H4 (cell line): ENCODE data around the gene AHRR. TPM values are rescaled to one million over a fixed set of nuclear protein-coding genes. Genes with fewer than 3 reads are reported as not detected.
A peak's percentile ranks its signal among the peaks of the same experiment; 100 is the strongest.

ENCODE experiments used
- DNase-seq: peaks from one replicate; pipeline ENCODE4 v3.0.0-alpha.2; 2015; ENCODE audit warnings: low spot score
- total RNA-seq: library from RNA; depleted of rRNA; stranded (reverse); fragments of >200 nt; shearing (Covaris generic); gene quantifications from 2 replicates; pipeline ENCODE4 v1.2.3, GENCODE V29; 2014

Gene AHRR
- total RNA-seq, 1 experiment from 2014 or later = 10.8 TPM

DNA sequence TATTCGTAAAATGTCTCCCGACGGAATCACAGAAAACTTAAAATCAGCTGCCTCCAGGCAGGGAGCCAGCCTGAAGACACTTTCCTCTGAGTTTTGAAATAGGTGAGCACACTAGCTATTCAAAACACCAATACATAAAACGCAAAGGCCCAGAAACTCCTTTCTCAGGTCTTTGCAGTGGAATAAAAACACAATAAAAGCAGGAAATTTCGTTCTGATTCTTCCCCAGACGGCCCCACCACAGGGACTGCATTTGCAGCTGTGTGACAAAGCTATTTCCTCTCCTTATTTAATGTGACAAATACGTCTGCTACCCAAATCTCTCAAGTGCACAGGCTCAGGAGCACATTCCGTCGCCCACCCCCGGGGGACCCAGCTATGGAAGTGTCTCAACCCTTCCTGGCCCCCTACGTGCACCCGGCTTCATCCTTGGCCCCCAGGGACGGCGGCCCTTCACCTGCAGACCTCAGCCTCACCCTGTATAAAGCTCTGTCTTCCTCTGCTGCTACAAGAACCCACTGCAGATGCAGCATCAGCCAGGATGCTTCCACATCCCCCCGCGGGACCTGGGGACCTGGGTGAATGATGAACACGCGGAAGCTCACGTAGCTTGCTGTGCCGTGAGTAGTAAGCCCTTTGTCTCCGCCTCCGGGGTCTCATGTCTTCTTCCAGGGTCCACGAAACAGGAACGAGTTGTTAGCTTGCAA is 24.9 kb downstream of the AHRR start:
- no peak for DNase-seq

DNA sequence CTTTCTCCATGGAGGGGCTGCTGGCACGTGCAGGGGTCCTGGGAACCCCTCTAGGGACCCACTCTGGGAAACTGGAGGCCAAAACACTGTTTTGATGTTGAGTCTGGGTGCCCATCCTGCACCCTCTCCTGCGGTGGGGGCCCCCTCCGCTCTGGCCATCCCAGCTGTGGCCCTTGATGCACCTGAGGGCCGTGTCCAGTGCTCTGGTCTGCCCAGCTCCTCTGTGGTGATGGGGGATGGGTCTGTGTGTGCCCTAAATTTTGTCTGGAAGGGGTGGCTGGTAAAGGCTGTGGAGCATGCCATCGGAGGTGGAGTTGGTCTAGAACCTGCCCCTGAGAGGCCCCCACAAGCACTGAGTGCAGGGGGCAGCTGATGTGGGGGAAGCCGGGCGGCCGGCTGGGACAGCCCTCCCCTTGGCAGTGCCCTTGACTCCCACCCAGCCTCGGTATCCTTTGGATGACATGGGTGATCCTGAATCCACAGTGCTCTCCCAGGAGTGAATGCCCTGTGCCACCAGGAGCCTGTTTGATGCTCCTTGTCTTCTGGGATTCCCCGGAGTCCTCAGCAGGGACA is 26.3 kb downstream of the AHRR start:
- no peak for DNase-seq

DNA sequence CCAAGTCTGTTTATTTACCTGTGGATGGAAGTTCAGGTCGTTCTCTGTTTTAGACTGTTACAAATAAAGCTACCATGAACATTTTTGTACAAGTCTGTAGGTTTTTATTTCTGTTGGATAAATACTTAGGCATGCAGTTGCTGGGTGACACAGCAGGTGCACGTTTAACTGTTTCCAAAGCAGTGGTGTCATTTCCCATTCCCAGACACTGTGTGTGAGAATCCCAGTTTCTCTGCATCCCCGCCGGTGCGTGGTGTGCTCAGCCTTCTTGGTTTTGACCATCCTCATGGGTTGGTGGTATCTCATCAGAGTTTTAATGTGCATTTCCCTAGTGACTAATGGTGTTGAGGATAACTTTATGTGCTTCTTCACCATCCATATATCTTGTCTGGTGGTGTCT is 27.2 kb downstream of the AHRR start:
- no peak for DNase-seq

DNA sequence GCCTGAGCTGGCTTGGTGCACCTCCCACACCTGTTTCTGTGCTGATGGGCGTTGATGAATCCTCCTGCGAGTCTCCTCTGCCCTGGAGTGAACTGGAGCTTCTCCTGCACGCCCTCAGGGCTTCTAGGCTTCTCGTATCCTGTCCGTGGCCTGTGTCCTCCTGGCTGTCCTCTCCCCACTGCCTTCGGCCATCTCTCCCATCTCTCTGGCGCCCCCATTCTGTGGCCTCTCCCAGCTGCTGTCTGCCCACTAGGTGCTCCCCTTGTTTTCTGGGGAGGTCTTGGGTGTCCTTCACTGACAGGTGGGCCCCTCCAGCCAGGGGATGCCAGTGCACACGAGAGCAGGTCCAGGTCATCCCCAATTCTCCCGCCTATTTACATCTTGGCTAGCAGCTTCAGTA is 28.8 kb downstream of the AHRR start:
- DNase-seq = no peak

DNA sequence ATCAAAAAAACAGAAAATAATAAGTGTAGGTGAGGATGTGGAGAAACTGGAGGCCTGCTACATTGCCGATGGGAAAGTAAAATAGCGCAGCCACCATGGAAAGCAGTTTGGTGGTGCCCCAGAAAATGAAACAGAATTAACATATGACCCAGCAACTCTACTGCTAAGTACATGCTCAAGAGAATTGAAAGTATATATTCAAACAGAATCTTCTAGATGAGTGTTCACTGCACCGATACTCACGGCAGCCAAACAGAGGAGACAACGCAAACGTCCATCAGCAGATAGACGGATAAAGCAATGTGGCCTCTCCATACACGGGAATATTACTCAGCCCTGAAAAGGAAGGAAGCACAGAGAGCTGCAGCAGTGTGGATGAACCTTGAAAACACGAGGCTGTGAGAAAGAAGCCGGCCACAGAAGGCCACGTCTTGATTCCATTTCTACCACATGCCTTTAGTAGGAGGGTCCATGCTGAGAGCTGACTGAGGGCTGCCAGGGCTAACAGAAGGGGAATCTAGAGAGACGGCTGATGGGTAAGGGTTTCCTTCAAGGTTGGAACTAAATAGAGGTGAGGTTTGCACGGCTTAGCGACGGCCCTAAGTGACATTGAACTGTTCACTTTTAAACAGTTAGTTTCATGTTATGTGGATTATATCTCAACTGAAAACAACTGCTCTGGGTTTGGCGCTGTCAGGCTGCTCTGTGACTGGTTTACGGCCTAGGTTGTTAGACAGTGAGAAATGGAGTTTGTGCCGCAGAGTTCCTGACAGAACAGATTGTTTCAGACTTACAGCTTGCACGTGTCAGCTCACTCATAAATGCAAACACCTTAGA is 29.8 kb downstream of the AHRR start:
- no peak for DNase-seq

DNA sequence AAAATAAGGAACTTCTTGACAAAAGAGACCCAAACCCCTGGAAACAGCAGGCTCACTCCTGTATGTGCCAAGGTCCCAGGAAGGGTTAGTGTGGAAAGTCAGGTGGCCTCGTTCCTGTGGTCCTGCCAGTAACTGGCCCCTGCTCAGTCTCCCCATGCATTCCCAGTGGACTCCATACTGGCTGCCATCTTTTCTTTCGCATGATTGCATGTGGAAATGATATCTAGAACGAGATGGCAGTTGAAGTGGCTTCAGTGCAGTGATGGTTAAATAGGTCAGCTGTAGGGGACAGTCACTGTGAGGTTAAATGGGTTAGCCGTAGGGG is 30.4 kb downstream of the AHRR start:
- DNase-seq = no peak

DNA sequence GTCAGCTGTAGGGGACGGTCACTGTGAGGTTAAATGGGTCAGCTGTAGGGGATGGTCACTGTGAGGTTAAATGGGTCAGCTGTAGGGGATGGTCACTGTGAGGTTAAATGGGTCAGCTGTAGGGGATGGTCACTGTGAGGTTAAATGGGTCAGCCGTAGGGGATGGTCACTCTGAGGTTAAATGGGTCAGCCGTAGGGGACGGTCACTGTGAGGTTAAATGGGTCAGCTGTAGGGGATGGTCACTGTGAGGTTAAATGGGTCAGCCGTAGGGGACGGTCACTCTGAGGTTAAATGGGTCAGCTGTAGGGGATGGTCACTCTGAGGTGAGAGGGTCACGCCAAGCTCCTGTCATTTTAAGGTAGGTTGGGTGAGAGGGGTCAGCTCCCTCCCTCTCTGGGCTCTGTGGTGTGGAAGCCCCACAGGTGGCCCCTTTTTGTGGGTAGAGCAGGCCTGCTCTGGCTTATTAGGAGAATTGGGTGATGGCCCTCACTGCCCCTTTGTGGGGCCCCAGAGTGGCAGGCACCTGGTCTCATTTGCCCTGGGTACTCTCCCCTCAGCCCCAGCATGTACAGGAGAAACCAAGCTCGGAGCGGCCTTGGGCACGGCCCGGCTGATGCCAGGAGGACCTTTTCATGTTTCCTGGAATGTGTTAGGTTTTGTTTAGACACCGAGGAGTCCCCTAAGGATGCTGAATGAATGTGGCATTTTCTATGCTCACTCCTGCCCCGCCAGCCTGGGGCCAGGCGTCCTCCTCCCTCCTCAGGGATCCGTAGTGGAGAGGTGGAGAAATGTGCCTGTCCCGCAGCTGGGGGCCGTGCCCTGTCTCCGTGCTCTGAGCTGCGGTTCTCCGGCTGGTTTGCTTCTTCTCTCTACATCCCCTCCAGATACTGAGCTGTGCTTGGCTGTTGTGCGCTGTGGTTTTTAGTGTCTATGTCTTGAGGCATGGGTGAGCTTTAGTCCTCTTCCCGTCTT is 31.4 kb downstream of the AHRR start:
- no peak for DNase-seq

DNA sequence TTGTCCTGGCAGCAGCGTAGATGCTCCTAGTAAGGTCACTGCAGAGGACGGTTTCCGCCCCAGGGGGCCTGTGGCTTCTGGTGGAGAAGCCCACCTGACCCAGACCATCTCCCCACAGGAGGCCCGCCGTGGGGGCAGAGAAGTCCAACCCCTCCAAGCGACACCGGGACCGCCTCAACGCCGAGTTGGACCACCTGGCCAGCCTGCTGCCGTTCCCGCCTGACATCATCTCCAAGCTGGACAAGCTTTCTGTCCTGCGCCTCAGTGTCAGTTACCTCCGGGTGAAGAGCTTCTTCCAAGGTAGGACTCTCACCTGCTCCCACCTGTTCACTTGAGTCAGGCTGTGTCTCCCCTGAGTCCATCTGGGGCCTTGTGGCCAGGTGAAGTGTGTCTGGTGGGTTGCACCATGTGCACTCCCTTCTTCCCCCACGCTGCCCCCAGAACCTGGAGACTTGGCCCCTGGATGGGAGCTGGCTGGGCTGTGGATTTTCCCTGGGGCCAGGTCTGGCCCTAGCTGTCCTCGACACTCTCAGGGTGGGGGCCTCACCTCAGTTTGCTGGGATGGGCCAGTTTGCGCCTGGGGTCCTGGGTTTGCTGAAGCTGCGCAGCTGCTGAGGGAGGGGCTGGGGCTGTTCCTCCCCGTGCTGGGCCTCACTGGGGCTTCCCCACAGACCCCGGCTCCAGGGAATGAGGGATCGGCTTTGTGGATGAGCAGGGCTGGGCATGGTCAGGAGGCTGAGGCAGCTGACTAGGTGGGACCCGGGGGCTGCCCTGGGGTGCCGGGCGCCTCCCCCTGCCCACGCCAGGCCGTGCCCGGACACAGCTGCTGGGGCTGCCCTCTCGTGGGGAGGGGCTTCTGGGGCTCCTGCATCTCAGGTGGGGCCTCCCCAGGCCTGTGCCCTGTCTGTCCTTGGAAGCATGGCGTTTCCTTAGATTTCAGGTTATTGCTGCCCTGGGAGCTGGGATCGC is 32.4 kb downstream of the AHRR start:
- no peak for DNase-seq

DNA sequence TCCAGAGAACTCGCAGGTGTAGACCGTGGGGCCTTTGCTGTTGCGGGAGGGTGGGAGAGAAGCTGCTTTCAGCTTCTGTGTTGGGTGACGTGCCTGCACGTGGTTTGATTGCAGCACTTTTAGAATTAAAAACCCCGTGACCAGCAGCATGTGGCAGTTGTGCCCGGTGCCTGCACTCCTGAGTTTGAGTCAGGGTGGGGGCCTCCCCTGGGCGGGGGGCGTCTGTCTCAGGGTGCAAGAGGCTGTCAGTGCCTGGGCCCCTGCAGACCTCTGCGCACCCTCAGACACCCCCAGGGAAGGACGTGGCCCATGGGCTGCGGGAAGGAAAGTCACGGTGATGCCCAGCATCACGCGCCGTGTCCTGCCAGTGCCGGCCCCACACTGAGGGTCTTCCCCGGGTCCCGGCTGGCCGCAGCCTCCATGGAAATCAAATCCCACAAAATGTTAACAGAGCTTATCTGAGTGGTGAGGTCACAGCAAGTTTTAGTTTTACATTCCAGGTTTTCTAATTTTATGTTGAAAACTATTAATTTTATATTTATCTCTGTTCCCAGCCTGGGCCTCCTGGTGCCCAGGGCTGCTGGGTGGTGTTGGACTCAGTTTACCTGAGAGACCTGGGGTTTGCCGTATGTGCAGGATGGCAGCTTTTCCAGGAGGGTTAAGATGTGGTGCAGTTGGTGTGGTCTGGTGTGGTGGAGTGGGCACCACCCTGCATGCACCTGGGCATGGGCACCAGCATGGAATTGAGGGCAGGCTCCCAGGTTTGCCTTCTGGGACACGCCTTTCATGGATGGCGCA is 33.3 kb downstream of the AHRR start:
- no peak for DNase-seq

DNA sequence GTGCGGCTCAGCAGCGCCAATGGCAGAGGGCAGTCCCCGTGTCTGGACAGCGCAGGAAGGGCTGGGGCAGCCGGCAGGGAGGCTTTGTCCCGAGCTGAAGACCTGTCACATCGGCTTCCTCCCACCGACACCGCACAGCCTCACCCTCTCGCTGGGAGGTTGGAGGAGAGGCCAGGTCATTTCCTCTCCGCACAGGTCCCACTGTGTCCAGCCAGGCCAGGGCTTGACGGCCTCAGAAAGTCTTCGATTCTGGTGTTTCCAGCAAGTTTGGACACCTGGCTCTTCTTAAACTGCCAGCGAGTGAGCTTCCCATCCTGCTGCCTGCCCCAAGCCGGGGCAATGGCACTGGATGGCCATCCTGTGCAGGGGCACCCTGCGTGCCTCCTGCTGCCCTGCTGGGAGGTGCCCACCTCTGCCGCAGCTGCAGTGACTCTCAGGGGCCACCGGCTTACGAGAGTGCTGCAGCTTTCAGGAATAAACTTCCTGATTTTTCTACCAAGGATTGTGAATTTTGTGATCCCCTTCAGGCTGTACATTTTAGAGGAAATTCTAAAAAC is 33.9 kb downstream of the AHRR start:
- DNase-seq = no peak

DNA sequence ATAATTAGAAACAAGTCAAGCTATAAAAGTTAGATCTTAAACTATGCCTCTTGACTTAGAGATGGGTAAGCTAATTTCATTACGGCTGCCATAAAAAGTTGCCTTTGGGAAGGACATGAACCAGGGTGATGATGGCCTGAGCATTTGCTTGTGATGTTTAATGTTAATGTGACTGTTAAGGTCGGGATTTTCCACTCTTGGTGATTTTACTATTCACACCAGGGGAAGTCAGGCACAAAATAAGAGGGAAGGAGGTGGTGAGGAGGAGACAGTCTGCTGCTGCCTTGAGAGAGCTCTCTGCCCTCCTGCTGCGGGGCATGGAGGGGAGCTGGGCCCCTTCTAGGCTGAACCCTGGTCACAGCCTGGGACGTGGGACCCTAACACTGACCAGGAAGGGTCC is 34.4 kb downstream of the AHRR start:
- DNase-seq = no peak

DNA sequence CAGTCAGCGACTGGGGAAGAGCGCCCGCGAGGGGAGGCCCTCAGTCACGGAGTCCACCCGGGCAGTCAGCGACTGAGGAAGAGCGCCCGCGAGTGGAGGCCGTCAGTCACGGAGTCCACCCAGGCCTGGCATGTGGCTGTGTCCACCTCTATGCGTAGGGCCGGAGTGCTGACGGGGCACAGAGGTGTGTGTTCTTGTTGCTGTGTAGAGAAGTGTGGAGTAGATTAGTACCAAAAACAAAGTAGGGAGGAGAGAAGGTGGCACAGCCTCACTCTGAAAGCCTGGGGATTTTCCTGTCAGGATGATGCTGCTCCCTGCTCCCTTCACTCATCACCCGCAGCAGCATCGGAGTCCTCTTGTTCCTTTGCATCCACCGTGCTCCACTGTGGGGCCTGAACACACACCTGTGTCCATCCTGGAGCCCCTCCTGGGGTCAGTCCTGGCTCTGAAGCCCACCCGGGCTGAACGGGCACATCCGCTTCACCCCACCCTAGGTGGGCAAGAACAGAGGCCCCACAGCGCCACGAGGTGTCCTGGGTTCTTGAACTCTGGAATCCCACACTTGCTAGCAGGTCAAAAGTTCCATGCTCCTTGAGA is 37.9 kb downstream of the AHRR start:
- DNase-seq = no peak

DNA sequence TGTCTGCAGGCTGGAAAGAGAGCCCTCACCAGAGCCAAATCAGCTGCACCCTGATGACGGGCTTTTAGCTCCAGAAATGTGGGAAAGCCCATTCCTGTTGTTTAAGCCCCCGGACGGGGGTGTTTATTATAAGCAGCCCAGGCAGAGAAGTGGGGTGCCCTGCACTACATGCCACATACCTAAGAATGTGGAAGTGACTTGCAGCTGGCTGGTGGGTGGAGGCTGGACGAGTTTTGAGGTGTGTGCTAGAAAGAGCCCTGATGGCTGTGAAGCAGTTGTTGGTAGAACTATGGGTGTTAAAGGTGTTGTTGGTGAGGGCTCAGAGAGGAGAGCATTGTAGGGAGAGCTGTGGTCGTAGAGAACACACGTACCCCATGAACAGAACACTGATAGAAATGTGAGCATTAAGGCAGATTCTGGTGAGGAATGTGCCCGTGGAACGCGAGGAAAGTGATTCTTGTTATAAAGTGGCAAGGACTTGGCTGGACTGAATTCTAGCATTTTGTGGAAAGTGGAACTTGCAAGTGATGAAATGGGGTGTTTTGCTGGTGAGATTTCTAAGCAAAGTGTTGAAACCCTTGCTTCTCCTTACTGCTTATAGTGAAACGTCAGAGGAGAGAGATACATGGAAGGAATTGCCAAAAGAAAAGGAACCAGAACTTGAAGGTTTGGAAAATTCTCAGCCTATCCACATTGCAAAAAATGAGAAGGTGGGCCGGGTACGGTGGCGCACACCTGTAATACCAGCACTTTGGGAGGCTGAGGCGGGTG is 38.9 kb downstream of the AHRR start:
- no peak for DNase-seq

DNA sequence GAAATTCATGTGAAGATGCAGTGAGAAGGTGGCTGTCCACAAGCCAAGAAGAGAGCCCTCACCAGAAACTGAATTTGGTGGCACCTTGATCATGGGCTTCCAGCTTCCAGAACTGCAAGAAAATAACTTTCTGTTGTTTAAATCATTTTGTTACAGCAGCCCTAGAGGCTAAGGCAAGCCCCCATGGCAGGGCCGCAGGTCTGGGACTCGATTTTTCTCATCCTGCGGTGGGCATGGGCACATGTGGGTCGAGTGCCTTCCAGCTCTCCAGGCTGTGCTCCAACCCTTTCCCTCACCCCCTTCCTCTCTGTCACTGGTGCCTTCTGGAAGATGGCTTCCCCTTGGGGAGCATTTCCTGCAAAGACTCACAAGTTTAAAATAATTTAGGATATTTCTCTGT is 40.7 kb downstream of the AHRR start:
- peak; percentile 1 for DNase-seq

DNA sequence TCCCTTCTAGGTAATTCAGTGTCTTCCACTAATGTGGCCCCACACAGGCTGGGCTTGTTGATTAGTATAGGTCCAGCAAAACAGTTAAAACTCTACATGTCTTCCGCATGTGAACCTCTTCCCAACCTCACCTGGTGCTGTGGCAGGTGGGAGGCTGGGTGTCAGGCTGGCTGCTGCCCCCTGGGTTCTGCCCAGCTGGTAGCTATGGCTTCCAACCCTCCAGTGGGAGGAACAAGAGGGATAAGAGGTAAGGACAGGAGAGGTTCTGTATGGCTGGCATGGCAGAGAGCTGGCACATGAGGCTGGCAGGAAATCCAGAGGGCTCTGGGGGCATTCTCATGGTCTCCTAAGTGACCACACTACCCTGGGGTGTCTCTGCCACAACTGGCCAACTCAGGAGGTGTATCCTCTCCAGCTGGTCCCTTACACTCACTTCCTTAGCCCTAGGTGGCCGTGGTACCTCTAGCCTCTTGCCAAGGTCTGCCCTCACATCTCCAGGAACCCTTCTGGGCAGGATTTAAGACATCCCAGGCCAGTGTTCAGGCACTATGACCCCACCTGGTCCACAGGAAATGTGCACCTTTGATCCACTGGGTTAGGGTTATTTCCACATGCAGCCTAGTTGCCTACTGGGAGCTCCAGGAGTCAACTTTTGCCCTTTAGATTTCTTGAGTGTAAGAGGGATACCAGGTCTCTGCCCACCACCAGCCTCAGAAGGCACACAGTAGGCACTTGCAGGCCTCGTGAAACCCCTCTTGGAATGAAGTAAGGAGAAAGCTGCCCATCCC is 41.7 kb downstream of the AHRR start:
- DNase-seq = peak; percentile 2

DNA sequence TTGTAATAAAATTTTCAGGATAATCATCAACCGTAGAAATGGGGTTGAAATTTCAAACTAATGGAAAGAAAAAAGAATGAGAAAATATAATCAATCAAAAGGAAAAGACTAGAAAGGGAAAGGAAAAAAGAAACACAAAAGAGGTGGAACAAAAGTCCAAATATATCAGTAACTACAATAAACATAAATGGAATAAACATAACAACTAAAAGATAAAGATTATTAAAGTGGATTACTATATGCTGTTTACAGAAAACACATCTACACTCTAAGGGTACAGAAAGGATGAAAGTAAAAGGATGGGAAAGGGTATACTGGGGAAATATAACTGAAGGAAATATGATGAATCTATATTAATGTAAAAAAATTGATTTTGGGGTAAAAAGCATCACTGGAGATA is 43.0 kb downstream of the AHRR start:
- no peak for DNase-seq

DNA sequence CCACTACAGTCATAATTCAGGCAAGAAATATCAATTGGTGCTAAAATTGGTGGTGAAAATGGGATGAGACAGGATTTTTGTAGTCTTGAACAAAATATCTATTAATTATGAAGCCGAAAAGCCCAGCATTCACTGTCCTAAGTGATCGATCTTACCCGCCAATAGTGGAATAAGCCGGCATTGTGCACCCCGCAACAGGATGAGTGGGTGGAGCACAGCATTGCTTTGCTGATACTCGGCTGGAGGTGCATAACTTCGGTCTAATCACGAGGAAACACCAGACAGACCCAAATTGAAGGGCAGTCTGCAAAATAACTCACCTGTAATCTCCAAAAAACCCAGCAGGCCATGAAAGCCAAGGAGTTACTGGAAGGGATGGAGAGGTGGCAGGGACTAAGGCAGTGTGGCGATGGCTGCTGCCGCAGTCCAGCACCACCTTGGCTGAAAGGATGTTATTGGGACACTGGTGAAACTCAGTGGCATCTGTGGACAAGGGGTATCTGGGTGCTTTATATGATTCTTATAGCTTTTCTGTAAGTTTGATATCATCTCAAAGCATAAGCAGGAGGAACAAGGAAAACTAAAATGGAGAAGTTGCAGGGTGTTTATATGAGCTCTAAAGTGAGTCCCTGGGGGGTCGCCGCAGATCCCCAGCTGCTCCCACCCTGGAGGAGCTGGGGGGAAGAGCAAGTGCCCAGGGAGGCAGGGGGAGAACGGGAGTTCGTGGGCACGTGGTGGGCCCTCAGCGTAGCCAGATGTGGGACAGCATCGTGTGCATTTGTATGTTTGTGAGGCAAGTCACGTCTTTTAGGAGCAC is 45.2 kb downstream of the AHRR start:
- no peak for DNase-seq
